ENCODE results near the gene PCSK6.

GRCh38 chr15:101273534-101273933 is 216.0 kb downstream of the PCSK6 start:
- TF ChIP-seq CTCF (conservative IDR thresholded peaks at IDR 0.05; ENCODE audit: low read length) (no peak), EZH2phosphoT487 (IDR thresholded peaks at IDR 0.05; ENCODE audit: borderline replicate concordance) (no peak)
